H1 (cell line): Measurements from ENCODE around the gene FUT2. TPM values are rescaled to one million over a fixed set of nuclear protein-coding genes. Genes with fewer than 3 reads are reported as not detected.
"Not testable (repeated sequence)": the region's sequence is repeated elsewhere in the genome, so short reads cannot be mapped to it uniquely, and the experiment has no call there.

ENCODE experiments used
- CTCF ChIA-PET: fragments of 300-600 bp; sonication (Branson Sonifier 250); formaldehyde crosslinking; loops from one replicate; lab custom pipeline; 2021; ENCODE audit not compliant: partially characterized antibody; lab: Charles Lee
- POLR2A ChIA-PET: fragments of 300-600 bp; sonication (Branson Sonifier 250); formaldehyde crosslinking; loops from one replicate; lab custom pipeline; 2021; ENCODE audit warnings: inconsistent platforms; ENCODE audit not compliant: partially characterized antibody; lab: Charles Lee
- DNase-seq, 2 experiments: peaks; one replicate each; pipeline versions ENCODE4 v3.0.0 to v3.0.0-alpha.2; 2010 to 2022; ENCODE audit warnings: low spot score in 2 of 2, low read depth in 1 of 2, mixed read lengths in 1 of 2
- FAIRE-seq: peaks from 2 replicates; lab custom pipeline; 2011; peaks lifted over from hg19 to GRCh38; lab: Jason Lieb, UNC
- H2AFZ ChIP-seq: 2 replicates; pipeline ENCODE4 v1.8.1; 2012; ENCODE audit warnings: low read length, inconsistent platforms
- H2AK5ac ChIP-seq: 2 replicates; pipeline ENCODE4 v1.6.1; 2013; ENCODE audit warnings: low read depth, low read length
- H2BK120ac ChIP-seq: replicated peaks from 2 replicates; pipeline ENCODE3; 2013; ENCODE audit warnings: low read depth, low read length, inconsistent platforms
- H2BK12ac ChIP-seq: 2 replicates; pipeline ENCODE4 v1.6.1; 2013; ENCODE audit warnings: low read depth, low read length
- H2BK15ac ChIP-seq: 2 replicates; pipeline ENCODE4 v1.6.1; 2013; ENCODE audit warnings: low read length
- H2BK20ac ChIP-seq: 2 replicates; pipeline ENCODE4 v1.6.1; 2013; ENCODE audit warnings: low read length
- H2BK5ac ChIP-seq: 2 replicates; pipeline ENCODE4 v1.6.1; 2013; ENCODE audit warnings: low read depth, low read length
- H3K14ac ChIP-seq: 2 replicates; pipeline ENCODE4 v1.6.1; 2013; ENCODE audit warnings: inconsistent platforms; ENCODE audit not compliant: insufficient read length
- H3K18ac ChIP-seq: 2 replicates; pipeline ENCODE4 v1.6.1; 2013; ENCODE audit warnings: low read length; ENCODE audit errors: extremely low read depth
- H3K23ac ChIP-seq: 2 replicates; pipeline ENCODE4 v1.6.1; 2013; ENCODE audit warnings: inconsistent platforms; ENCODE audit not compliant: insufficient read length
- H3K23me2 ChIP-seq: 2 replicates; pipeline ENCODE4 v1.6.1; 2013; ENCODE audit warnings: low read depth, low read length
- H3K27ac ChIP-seq: 2 replicates; pipeline ENCODE4 v1.6.1; 2011; ENCODE audit warnings: low read depth, low read length, inconsistent platforms
- H3K27me3 ChIP-seq, 4 experiments: replicated peaks in 1 of 4; 1 replicate in 1 of 4; 2 replicates in 3 of 4; pipeline versions ENCODE4 v1.6.1 to v1.8.1; 2011 to 2013; ENCODE audit warnings: low read length in 3 of 4, mild to moderate bottlenecking in 3 of 4, inconsistent platforms in 2 of 4, mixed read lengths in 2 of 4, moderate library complexity in 1 of 4; ENCODE audit not compliant: control insufficient read depth in 3 of 4, insufficient read depth in 3 of 4; ENCODE audit errors: extremely low read depth in 1 of 4
- H3K36me3 ChIP-seq, 4 experiments: 2 replicates each; pipeline versions ENCODE4 v1.6.1 to v1.8.1; 2011 to 2013; ENCODE audit warnings: mild to moderate bottlenecking in 4 of 4, low read length in 3 of 4, moderate library complexity in 2 of 4, control low read depth in 1 of 4, inconsistent platforms in 1 of 4; ENCODE audit not compliant: insufficient read depth in 4 of 4, control insufficient read depth in 2 of 4
- H3K4ac ChIP-seq: replicated peaks from 2 replicates; pipeline ENCODE3; 2013; ENCODE audit warnings: low read length, low read depth, mixed read lengths, inconsistent platforms; ENCODE audit not compliant: insufficient read length
- H3K4me1 ChIP-seq, 4 experiments: replicated peaks in 1 of 4; 1 replicate in 1 of 4; 2 replicates in 3 of 4; pipeline versions ENCODE4 v1.6.1 to v1.8.1; 2011 to 2013; ENCODE audit warnings: low read length in 3 of 4, inconsistent platforms in 2 of 4, mixed read lengths in 1 of 4; ENCODE audit not compliant: insufficient read depth in 4 of 4, control insufficient read depth in 3 of 4
- H3K4me2 ChIP-seq, 2 experiments: 2 replicates each; pipeline versions ENCODE4 v1.6.1 to v1.8.1; 2011 to 2013; ENCODE audit warnings: low read depth in 2 of 2, low read length in 2 of 2, control low read depth in 1 of 2, inconsistent platforms in 1 of 2, mild to moderate bottlenecking in 1 of 2; ENCODE audit not compliant: insufficient read depth in 1 of 2
- H3K4me3 ChIP-seq, 4 experiments: fragments of 200-600, 300-600 bp in 1 of 4; sonication (generic), shearing (Covaris generic), sonication (Bioruptor Twin) in 1 of 4; 2 replicates each; pipeline versions ENCODE4 v1.5.1 to v1.8.1; 2011 to 2016; ENCODE audit warnings: low read length in 4 of 4, low read depth in 3 of 4, control low read depth in 2 of 4, inconsistent platforms in 2 of 4, mild to moderate bottlenecking in 2 of 4, mixed read lengths in 1 of 4, moderate library complexity in 1 of 4; ENCODE audit not compliant: insufficient read depth in 2 of 4; ENCODE audit errors: extremely low read depth in 1 of 4
- H3K56ac ChIP-seq: replicated peaks from 2 replicates; pipeline ENCODE3; 2013; ENCODE audit warnings: low read depth, mild to moderate bottlenecking, mixed read lengths, low read length, inconsistent platforms; ENCODE audit not compliant: insufficient read length
- H3K79me1 ChIP-seq: 2 replicates; pipeline ENCODE4 v1.6.1; 2013; ENCODE audit warnings: low read depth, low read length, control low read depth
- H3K79me2 ChIP-seq, 2 experiments: 2 replicates each; pipeline versions ENCODE4 v1.6.1 to v1.8.1; 2012 to 2013; ENCODE audit warnings: low read length in 2 of 2, mild to moderate bottlenecking in 2 of 2, inconsistent platforms in 1 of 2; ENCODE audit not compliant: insufficient read depth in 2 of 2, control insufficient read depth in 1 of 2
- H3K9ac ChIP-seq, 4 experiments: replicated peaks in 1 of 4; 1 replicate in 1 of 4; 2 replicates in 3 of 4; pipeline versions ENCODE4 v1.6.1 to v1.8.1; 2011 to 2013; ENCODE audit warnings: low read depth in 3 of 4, low read length in 3 of 4, control low read depth in 2 of 4, mild to moderate bottlenecking in 2 of 4, moderate library complexity in 2 of 4, inconsistent platforms in 1 of 4; ENCODE audit errors: extremely low read depth in 1 of 4
- H3K9me3 ChIP-seq, 2 experiments: 2 replicates each; pipeline versions ENCODE4 v1.6.1 to v1.8.1; 2012 to 2013; ENCODE audit warnings: mild to moderate bottlenecking in 2 of 2, moderate library complexity in 2 of 2, control low read depth in 1 of 2, inconsistent platforms in 1 of 2, low read depth in 1 of 2, low read length in 1 of 2, mixed read lengths in 1 of 2; ENCODE audit not compliant: insufficient read depth in 2 of 2
- H4K20me1 ChIP-seq, 2 experiments: replicated peaks in 1 of 2; 2 replicates each; pipeline versions ENCODE3 to v1.8.1; 2011 to 2013; ENCODE audit warnings: inconsistent platforms in 2 of 2, low read length in 2 of 2, mild to moderate bottlenecking in 1 of 2; ENCODE audit not compliant: insufficient read depth in 2 of 2, control insufficient read depth in 1 of 2
- H4K5ac ChIP-seq: 2 replicates; pipeline ENCODE4 v1.6.1; 2013; ENCODE audit warnings: low read length, low read depth, mixed read lengths, inconsistent platforms; ENCODE audit not compliant: insufficient read length
- H4K8ac ChIP-seq: 2 replicates; pipeline ENCODE4 v1.8.0; 2013; ENCODE audit warnings: mild to moderate bottlenecking, moderate library complexity, low read length, inconsistent platforms; ENCODE audit not compliant: insufficient read depth; ENCODE audit errors: extremely low read depth
- H4K91ac ChIP-seq: replicated peaks from 2 replicates; pipeline ENCODE3; 2013; ENCODE audit warnings: low read length, mixed read lengths, inconsistent platforms; ENCODE audit not compliant: insufficient read length
- WGBS, 2 experiments: shearing (Covaris generic) in 1 of 2; methylation state at CpG; one replicate each; pipeline versions ENCODE4 v1.1.6 to v1.1.7; 2013 to 2015; ENCODE audit warnings: low lambda C conversion rate in 2 of 2, mixed read lengths in 2 of 2, inconsistent platforms in 1 of 2, low coverage in 1 of 2, missing lambda C conversion rate in 1 of 2; ENCODE audit not compliant: insufficient replicate concordance in 2 of 2, insufficient coverage in 1 of 2, insufficient read length in 1 of 2; ENCODE audit errors: extremely low coverage in 1 of 2, missing lambda C conversion rate in 1 of 2; 5-methylcytosine and 5-hydroxymethylcytosine counted together
- polyA plus RNA-seq, 7 experiments: library from polyadenylated mRNA; depleted of rRNA in 3 of 7; stranded (reverse) in 5 of 7; unstranded in 2 of 7; fragments of >200 nt in 5 of 7; fragments of 200-250 nt in 2 of 7; gene quantifications; 1 replicate in 5 of 7; 2 replicates in 1 of 7; 4 replicates in 1 of 7; pipeline versions ENCODE4 v1.2.1 to v1.2.3, GENCODE V29; 2011 to 2013; ENCODE audit warnings: missing spikeins in 2 of 7, mixed read lengths in 2 of 7
- total RNA-seq: library from RNA; stranded (reverse); fragmentation: NEBNext Ultra II Directional; extraction: Animal tissue kit (Norgen Biotek cat#: 25700); gene quantifications from 2 replicates; pipeline ENCODE4 v1.2.1, GENCODE V29; 2021

The FUT2 gene
- total and polyA plus RNA-seq, 2 of the 8 experiments (the other 6 are each of a cell fraction or from before 2014, with no cell fraction given): 5.0 to 5.6 TPM

DNA sequence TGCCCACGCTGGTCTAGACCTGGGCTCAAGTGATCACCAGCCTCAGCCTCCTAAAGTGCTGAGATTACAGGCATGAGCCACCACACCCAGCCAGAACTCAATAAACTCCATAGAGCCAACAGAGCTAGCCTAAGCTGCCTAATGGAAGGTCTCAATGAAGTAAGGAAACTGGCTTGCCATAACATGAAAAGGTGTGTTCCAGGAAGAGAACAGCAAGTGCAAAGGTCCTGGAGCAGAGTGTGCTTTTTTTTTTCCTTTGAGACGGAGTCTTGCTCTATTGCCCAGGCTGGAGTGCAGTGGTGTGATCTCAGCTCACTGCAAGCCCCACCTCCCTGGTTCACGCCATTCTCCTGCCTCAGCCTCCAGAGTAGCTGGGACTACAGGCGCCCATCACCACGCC, 37.9 kb upstream of the FUT2 start:
- not testable (repeated sequence) for H2BK15ac ChIP-seq, H4K20me1 ChIP-seq, FAIRE-seq, H3K18ac ChIP-seq, H3K23ac ChIP-seq, H3K4me1 ChIP-seq, H3K9me3 ChIP-seq, H3K4ac ChIP-seq, H2BK12ac ChIP-seq, H4K91ac ChIP-seq, H2BK20ac ChIP-seq, H2AK5ac ChIP-seq, H3K9ac ChIP-seq, H3K56ac ChIP-seq, H3K27ac ChIP-seq, H3K27me3 ChIP-seq, H3K14ac ChIP-seq, H3K79me1 ChIP-seq, H3K23me2 ChIP-seq, H4K5ac ChIP-seq, H3K4me2 ChIP-seq, H3K79me2 ChIP-seq, H2BK5ac ChIP-seq, H3K4me3 ChIP-seq, DNase-seq, H3K36me3 ChIP-seq, H2BK120ac ChIP-seq, H2AFZ ChIP-seq, H4K8ac ChIP-seq
- CTCF ChIA-PET: interaction anchor here (0.6 to 3.0 kb wide), 3 partner anchors 12 to 177 kb away, joined by 4 to 9 read pairs (median 5); partner anchors contain the start of gene CA11
- POLR2A ChIA-PET: interaction anchor here (0.6 to 1.5 kb wide), 5 partner anchors 40 to 97 kb away, joined by 3 to 5 read pairs (median 4); no protein-coding TSS in a partner anchor
- WGBS, 2 experiments: 84% methylated on average over 5 of the region's 5 CpGs; no CpG with 5 or more reads in 1 of the 2 experiments
